Astrocyte (in vitro differentiated cells and primary cell): ENCODE measurements around the gene SGCD.

Experiments used
- EZH2 ChIP-seq: IDR thresholded peaks from 2 replicates; pipeline ENCODE4 v1.6.1; 2012; ENCODE audit warnings: mild to moderate bottlenecking, low read length, inconsistent platforms; ENCODE audit not compliant: insufficient read depth
- TF ChIP-seq, protein P1 (sequence below): IDR thresholded peaks from 2 replicates; pipeline ENCODE4 v1.5.1; 2011; ENCODE audit warnings: low read depth, mild to moderate bottlenecking, inconsistent platforms, low read length, moderate library complexity; ENCODE audit not compliant: insufficient read depth

DNA sequence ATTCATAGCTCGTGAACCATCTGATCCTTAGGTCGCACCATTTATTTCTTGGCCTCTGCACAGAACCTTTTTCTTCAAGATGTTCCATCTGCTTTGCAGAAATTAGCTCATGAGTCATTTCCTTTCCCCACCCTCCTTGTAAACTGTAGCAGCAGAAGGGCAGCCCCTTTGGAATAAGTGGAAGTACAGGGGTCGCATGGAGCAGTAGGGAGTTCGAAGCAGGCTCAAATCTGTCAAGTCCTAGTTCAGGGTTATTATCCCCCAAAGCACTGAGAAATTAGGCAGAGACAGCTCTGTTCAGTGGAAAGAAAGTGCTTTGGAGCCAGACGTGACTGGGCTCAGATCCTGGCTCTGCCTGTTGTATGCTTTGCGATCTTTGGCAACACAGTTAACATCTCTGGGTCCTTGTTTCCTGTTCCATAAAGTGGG is 84.2 kb downstream of the SGCD start:
- TF ChIP-seq, protein P1, sequence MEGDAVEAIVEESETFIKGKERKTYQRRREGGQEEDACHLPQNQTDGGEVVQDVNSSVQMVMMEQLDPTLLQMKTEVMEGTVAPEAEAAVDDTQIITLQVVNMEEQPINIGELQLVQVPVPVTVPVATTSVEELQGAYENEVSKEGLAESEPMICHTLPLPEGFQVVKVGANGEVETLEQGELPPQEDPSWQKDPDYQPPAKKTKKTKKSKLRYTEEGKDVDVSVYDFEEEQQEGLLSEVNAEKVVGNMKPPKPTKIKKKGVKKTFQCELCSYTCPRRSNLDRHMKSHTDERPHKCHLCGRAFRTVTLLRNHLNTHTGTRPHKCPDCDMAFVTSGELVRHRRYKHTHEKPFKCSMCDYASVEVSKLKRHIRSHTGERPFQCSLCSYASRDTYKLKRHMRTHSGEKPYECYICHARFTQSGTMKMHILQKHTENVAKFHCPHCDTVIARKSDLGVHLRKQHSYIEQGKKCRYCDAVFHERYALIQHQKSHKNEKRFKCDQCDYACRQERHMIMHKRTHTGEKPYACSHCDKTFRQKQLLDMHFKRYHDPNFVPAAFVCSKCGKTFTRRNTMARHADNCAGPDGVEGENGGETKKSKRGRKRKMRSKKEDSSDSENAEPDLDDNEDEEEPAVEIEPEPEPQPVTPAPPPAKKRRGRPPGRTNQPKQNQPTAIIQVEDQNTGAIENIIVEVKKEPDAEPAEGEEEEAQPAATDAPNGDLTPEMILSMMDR, result no peak
- no peak for TF ChIP-seq EZH2
